HG03432 (cell line): ENCODE data around the gene SGMS1.
"Not testable (repeated sequence)": the region's sequence is repeated elsewhere in the genome, so short reads cannot be mapped to it uniquely, and the experiment has no call there.

Source experiments
- ATAC-seq: cut with Tn5 transposase; IDR thresholded peaks from one replicate; pipeline ENCODE4 v1.9.1; 2021; ENCODE audit warnings: mild to moderate bottlenecking, moderate library complexity; ENCODE audit not compliant: unreplicated experiment

The SGMS1 gene

DNA sequence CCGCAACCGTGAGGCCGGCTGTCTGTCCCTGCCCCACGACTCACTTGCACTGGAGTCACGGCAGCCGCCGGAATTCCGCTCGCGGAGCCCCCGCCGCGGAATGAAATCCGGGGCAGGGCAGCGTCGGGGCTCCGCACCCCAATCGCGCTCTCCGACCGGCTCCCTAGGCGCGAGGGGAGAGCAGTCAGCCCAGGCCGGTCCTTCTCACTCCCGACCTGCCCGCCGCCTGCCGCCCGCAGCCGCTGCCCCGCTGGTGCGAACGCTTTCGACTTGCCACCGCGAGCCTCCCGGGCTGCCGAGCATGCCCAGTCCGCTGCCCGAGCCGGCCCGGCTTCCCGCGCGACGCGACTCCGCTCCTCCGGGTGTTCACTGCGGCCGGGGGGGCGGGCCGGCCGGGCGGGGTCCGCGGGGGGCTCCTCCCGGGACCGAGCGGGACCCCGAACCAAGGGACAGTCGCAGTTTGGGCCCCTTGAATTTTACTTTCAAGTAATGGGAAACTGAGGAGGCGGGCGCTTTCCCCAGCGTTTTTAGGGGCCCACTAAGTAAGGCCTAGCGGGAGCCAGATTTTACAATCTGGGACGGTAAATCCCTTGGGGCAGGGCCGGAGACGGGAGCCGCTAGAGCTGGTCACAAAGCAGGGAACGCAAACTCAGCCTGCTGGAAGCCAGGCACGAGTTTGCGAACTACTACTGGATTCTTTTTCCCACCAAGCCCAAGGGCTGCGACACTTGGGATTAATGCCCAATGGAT is at the start of gene SGMS1:
Gene SGMS1 (minus strand): TSS at position 294 of the 750 bp plus-strand sequence. CDS start 279,842 bp downstream, outside the sequence.
- ATAC-seq: peak; percentile 34

GRCh38 chr10:50672152-50672551 is 48.4 kb upstream of the SGMS1 start:
- peak; percentile 67 for ATAC-seq

DNA sequence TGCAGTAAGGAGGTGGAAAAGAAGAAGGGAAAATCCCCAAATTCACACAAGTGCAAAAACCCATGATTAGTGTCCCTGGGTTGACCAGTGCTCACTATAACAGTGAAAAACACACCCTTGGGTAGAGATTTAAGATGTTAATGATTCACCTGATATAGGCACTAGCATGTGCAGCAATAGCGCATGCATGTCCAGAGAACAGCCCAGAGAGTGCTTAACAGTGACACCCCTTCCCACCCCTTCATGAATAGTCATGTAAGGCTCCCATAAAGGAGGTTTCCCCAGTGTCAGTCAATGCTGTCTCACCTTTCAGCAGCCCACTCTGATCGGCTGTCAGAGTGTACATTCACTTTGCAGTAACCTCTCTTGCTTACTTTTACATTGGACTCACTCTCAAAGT is 47.9 kb upstream of the SGMS1 start:
- not testable (repeated sequence) for ATAC-seq

- not testable (repeated sequence) for ATAC-seq
These were observed 46.2 kb upstream of the SGMS1 start for GRCh38 chr10:50669957-50670356.

DNA sequence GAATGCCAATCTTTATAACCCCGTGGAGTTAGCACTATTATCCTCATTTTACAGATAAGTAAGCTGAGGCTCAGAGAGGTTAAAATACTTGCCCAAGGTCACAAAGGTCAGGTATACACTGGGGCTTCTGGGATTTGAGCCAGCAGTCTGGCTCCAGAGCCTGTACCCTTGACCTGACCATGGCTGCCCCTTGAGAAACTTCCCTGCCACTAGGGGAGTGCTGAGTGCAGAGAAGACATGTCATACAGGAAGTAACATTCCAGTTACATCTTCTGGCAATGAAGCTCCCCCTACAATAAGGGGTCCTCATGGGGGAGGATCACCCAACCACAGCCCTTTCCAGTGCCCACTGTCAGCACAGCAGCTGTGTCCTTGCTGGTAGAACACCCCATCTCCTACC is 43.6 kb upstream of the SGMS1 start:
- ATAC-seq: peak; percentile 37

GRCh38 chr10:50662420-50662819 is 38.7 kb upstream of the SGMS1 start:
- not testable (repeated sequence) for ATAC-seq

GRCh38 chr10:50661563-50661962 is 37.8 kb upstream of the SGMS1 start:
- ATAC-seq: not testable (repeated sequence)

- ATAC-seq: peak; percentile 96
These were observed 36.3 kb upstream of the SGMS1 start for GRCh38 chr10:50659865-50660730.

DNA sequence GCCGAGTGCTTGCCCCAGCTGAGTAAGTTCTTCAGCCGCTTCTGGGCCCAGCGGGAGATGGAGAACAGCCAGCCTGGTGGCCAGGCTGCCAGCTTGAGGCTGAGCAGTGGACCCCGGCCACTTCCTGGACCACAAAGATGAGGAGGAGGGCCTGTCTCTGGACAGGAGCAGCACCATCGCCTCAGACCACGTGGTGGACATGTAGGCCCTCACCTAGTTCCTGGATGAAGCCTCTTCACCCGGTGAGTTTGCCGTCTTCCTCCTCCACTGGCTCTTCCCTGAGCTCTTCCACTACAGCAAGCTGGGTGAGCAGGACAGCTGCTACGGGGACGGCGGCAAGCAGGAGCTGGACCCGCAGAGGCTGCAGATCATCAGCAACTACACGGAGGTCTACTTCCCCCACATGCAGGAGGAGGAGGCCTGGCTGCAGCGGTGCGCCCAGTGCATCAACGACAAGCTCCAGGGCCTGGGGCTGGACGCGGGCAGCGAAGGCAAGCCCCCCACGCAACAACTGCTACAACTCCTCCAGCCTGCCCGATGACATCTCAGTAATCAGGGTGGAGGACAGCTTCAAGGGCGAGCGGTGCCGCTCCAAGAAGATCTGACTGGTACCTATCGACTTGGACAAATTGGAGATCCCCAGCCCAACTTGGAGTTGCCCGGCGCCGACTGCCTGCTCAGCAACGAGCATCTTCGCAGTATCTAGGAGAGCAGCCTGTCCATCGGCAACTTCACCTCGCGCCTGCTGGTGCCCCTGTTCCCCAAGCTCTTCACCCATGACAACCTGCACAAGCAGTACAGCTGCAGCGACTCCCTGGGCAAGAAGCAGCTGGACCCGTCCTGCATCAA is 35.5 kb upstream of the SGMS1 start:
- ATAC-seq: not testable (repeated sequence)

- no peak for ATAC-seq
These were observed 34.4 kb upstream of the SGMS1 start for GRCh38 chr10:50658165-50658564.

DNA sequence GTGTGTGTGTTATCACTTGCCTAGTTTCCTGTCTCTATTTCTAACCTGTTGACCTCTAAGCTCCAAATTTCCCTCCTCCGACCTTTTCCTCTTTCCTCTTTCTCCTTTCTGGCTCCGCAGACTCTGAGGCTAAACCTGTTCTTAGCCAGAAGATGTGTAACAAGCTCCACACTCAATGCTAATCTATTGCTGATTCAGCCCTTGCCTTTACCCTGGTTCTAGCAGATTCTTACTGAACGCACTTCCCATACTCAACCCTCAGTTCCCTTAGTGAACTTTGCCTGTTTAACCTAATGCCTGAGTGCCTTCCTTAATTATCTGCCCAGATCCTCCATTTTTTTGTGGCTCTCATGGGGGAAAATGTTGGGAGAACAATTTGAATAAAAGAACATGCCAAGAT is 30.0 kb upstream of the SGMS1 start:
- no peak for ATAC-seq

DNA sequence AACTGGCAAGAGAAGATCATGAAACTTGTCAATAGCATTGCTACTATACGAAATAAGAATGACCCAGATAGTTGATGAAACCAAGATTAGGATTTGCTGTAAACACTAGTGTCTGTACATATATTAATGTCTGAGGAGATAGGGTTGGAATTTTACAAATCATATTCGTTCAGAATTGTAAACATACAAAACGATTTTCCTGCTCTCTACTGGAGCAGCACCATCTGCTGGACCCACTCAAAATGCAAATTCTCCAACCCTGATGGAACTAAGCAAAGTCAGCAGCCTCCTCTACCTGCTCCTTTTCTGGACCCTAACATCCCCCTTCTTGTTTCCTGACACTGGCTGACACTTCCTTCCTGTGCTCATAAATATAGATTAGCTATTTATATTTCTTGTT is 29.4 kb upstream of the SGMS1 start:
- peak; percentile 29 for ATAC-seq

DNA sequence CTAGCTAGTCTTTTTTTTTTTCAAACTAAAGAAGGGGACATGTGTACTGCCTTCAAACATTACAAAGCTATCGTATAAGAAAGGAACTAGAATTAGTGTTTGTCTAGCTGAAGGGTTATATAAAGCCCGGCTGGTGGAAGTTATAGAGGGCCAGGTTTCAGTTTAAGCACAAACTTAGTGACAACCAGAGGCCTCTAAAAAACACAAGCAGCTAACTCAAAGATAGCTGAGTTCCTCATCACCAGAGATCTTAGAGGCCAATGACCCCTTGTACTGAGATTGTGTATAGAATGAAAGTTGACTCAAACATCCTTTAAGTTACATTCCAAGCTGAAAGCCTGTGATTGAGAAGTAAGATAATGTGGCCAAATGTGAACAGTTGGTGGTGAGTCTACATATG is 28.1 kb upstream of the SGMS1 start:
- no peak for ATAC-seq

DNA sequence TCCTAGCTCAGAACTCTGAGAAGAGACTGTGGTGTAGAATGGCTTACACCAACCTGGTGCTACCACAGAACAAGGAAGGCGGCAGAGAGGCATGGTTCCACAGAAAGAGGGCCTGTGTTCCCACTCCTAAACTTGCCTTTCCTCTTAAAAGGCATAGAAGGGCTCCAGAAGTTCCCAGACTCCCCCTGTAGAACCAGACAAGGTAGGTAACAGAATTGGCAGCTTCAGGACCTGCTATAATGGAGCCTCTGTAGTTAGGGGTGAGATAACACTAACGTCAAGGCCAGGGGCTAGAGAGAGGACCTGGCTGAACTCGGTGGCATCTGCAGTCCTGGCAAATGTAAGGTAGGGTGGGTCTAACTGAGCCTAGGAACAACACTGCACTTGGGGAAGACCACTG is 26.7 kb upstream of the SGMS1 start:
- ATAC-seq: no peak

GRCh38 chr10:50648935-50649227 is 25.1 kb upstream of the SGMS1 start:
- ATAC-seq: no peak

DNA sequence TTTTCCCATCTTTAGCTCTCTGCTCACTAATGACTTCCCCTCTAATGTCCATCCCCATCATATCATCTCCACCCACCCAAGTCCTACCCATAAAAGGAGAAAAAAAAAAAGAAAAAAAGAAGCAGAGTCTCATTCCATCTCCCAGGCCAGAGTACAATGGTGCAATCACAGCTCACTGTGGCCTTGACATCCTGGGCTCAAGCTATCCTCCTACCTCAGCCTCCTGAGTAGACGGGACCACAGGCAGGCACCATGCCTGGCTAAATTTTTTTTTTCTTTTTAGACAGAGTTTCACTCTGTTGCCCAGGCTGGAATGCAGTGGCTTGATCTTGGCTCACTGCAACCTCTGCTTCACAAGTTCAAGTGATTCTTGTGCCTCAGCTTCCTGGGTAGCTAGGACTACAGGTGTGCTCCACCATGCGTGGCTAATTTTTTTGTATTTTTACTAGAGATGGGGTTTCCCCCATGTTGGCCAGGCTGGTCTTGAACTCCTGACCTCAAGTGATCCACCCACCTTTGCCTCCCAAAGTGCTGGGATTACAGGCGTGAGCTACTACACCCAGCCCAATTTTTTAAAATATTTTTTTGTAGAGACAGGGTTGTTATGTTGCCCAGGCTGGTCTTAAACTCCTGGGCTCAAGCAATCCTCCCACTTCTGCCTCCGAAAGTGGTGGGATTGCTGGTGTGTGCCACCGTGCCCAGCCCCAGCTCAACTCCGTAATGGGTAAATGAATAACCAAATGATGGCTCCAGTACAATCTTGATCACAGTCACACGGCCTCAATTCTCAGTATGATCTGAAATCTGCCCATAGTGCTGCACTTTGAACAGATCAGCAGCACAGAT is 24.6 kb upstream of the SGMS1 start:
- ATAC-seq: peak; percentile 87

DNA sequence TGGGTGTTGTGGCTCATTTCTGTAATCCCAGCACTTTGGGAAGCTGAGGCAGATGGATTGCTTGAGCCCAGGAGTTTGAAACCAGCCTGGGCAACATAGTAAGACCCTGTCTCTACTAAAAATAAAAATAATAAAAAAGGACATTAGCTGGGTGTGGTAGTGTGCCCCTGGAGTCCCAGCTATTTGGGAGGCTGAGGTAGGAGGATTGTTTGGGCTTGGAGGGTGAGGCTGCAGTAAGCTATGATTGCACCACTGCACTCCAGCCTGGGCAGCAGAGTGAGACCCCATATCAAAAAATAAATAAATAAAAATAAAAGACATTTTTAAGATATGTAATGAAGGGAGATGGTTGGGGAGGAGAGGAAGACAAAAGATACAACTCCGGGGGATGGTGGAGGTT is 23.6 kb upstream of the SGMS1 start:
- ATAC-seq: not testable (repeated sequence)

DNA sequence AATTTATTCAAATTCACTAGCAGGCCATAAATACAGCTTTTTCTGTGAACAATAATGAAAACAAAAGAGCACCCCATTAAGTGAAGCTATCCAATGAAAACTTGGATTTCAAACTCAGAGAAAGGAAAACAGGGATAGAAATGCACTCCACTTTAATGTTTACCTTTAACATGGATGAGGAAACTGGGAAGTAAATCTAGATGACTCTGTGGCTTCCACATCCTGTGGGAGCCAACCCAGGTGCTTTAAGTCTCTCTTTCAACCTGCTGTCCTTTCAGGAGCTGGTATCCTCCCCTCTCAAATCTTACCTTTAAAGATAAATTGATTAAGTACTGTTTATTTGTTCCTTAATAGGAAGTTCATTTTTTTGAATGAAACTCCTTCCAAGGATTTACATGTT is 21.5 kb upstream of the SGMS1 start:
- ATAC-seq: no peak

GRCh38 chr10:50641626-50642025 is 17.9 kb upstream of the SGMS1 start:
- no peak for ATAC-seq

DNA sequence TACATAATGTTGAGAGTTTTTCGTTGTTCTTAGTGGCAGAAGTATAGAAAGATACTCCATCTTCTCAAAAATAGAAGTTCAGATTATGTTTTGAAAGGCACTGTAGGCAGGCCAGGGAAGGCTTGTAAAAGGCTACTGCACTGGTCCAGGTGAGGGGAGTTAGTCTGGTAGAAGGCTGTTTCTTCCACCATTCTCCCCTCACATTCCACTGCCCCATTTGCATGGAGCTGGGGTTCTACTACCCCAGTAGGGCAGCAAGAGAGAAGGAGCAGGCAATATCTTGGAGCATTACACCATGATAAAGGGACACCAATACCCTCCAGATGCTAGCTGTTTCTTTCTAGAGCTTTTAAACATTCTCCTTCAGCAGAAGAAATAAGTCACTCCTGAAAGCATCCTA is 16.5 kb upstream of the SGMS1 start:
- no peak for ATAC-seq
